H1 (cell line): ENCODE measurements around the gene ABITRAM. TPM values are rescaled to one million over a fixed set of nuclear protein-coding genes. Genes with fewer than 3 reads are reported as not detected.

Source experiments
- CTCF ChIA-PET: fragments of 300-600 bp; sonication (Branson Sonifier 250); formaldehyde crosslinking; loops from one replicate; lab custom pipeline; 2021; ENCODE audit not compliant: partially characterized antibody; lab: Charles Lee
- POLR2A ChIA-PET: fragments of 300-600 bp; sonication (Branson Sonifier 250); formaldehyde crosslinking; loops from one replicate; lab custom pipeline; 2021; ENCODE audit warnings: inconsistent platforms; ENCODE audit not compliant: partially characterized antibody; lab: Charles Lee
- DNase-seq, 2 experiments: peaks; one replicate each; pipeline versions ENCODE4 v3.0.0 to v3.0.0-alpha.2; 2010 to 2022; ENCODE audit warnings: low spot score in 2 of 2, low read depth in 1 of 2, mixed read lengths in 1 of 2
- FAIRE-seq: peaks from 2 replicates; lab custom pipeline; 2011; peaks lifted over from hg19 to GRCh38; lab: Jason Lieb, UNC
- H2AFZ ChIP-seq: 2 replicates; pipeline ENCODE4 v1.8.1; 2012; ENCODE audit warnings: low read length, inconsistent platforms
- H2AK5ac ChIP-seq: 2 replicates; pipeline ENCODE4 v1.6.1; 2013; ENCODE audit warnings: low read depth, low read length
- H2BK120ac ChIP-seq: replicated peaks from 2 replicates; pipeline ENCODE3; 2013; ENCODE audit warnings: low read depth, low read length, inconsistent platforms
- H2BK12ac ChIP-seq: 2 replicates; pipeline ENCODE4 v1.6.1; 2013; ENCODE audit warnings: low read depth, low read length
- H2BK15ac ChIP-seq: 2 replicates; pipeline ENCODE4 v1.6.1; 2013; ENCODE audit warnings: low read length
- H2BK20ac ChIP-seq: 2 replicates; pipeline ENCODE4 v1.6.1; 2013; ENCODE audit warnings: low read length
- H2BK5ac ChIP-seq: 2 replicates; pipeline ENCODE4 v1.6.1; 2013; ENCODE audit warnings: low read depth, low read length
- H3K14ac ChIP-seq: 2 replicates; pipeline ENCODE4 v1.6.1; 2013; ENCODE audit warnings: inconsistent platforms; ENCODE audit not compliant: insufficient read length
- H3K18ac ChIP-seq: 2 replicates; pipeline ENCODE4 v1.6.1; 2013; ENCODE audit warnings: low read length; ENCODE audit errors: extremely low read depth
- H3K23ac ChIP-seq: 2 replicates; pipeline ENCODE4 v1.6.1; 2013; ENCODE audit warnings: inconsistent platforms; ENCODE audit not compliant: insufficient read length
- H3K23me2 ChIP-seq: 2 replicates; pipeline ENCODE4 v1.6.1; 2013; ENCODE audit warnings: low read depth, low read length
- H3K27ac ChIP-seq: 2 replicates; pipeline ENCODE4 v1.6.1; 2011; ENCODE audit warnings: low read depth, low read length, inconsistent platforms
- H3K27me3 ChIP-seq, 4 experiments: replicated peaks in 1 of 4; 1 replicate in 1 of 4; 2 replicates in 3 of 4; pipeline versions ENCODE4 v1.6.1 to v1.8.1; 2011 to 2013; ENCODE audit warnings: low read length in 3 of 4, mild to moderate bottlenecking in 3 of 4, inconsistent platforms in 2 of 4, mixed read lengths in 2 of 4, moderate library complexity in 1 of 4; ENCODE audit not compliant: control insufficient read depth in 3 of 4, insufficient read depth in 3 of 4; ENCODE audit errors: extremely low read depth in 1 of 4
- H3K36me3 ChIP-seq, 4 experiments: 2 replicates each; pipeline versions ENCODE4 v1.6.1 to v1.8.1; 2011 to 2013; ENCODE audit warnings: mild to moderate bottlenecking in 4 of 4, low read length in 3 of 4, moderate library complexity in 2 of 4, control low read depth in 1 of 4, inconsistent platforms in 1 of 4; ENCODE audit not compliant: insufficient read depth in 4 of 4, control insufficient read depth in 2 of 4
- H3K4ac ChIP-seq: replicated peaks from 2 replicates; pipeline ENCODE3; 2013; ENCODE audit warnings: low read length, low read depth, mixed read lengths, inconsistent platforms; ENCODE audit not compliant: insufficient read length
- H3K4me1 ChIP-seq, 4 experiments: replicated peaks in 1 of 4; 1 replicate in 1 of 4; 2 replicates in 3 of 4; pipeline versions ENCODE4 v1.6.1 to v1.8.1; 2011 to 2013; ENCODE audit warnings: low read length in 3 of 4, inconsistent platforms in 2 of 4, mixed read lengths in 1 of 4; ENCODE audit not compliant: insufficient read depth in 4 of 4, control insufficient read depth in 3 of 4
- H3K4me2 ChIP-seq, 2 experiments: 2 replicates each; pipeline versions ENCODE4 v1.6.1 to v1.8.1; 2011 to 2013; ENCODE audit warnings: low read depth in 2 of 2, low read length in 2 of 2, control low read depth in 1 of 2, inconsistent platforms in 1 of 2, mild to moderate bottlenecking in 1 of 2; ENCODE audit not compliant: insufficient read depth in 1 of 2
- H3K4me3 ChIP-seq, 4 experiments: fragments of 200-600, 300-600 bp in 1 of 4; sonication (generic), shearing (Covaris generic), sonication (Bioruptor Twin) in 1 of 4; 2 replicates each; pipeline versions ENCODE4 v1.5.1 to v1.8.1; 2011 to 2016; ENCODE audit warnings: low read length in 4 of 4, low read depth in 3 of 4, control low read depth in 2 of 4, inconsistent platforms in 2 of 4, mild to moderate bottlenecking in 2 of 4, mixed read lengths in 1 of 4, moderate library complexity in 1 of 4; ENCODE audit not compliant: insufficient read depth in 2 of 4; ENCODE audit errors: extremely low read depth in 1 of 4
- H3K56ac ChIP-seq: replicated peaks from 2 replicates; pipeline ENCODE3; 2013; ENCODE audit warnings: low read depth, mild to moderate bottlenecking, mixed read lengths, low read length, inconsistent platforms; ENCODE audit not compliant: insufficient read length
- H3K79me1 ChIP-seq: 2 replicates; pipeline ENCODE4 v1.6.1; 2013; ENCODE audit warnings: low read depth, low read length, control low read depth
- H3K79me2 ChIP-seq, 2 experiments: 2 replicates each; pipeline versions ENCODE4 v1.6.1 to v1.8.1; 2012 to 2013; ENCODE audit warnings: low read length in 2 of 2, mild to moderate bottlenecking in 2 of 2, inconsistent platforms in 1 of 2; ENCODE audit not compliant: insufficient read depth in 2 of 2, control insufficient read depth in 1 of 2
- H3K9ac ChIP-seq, 4 experiments: replicated peaks in 1 of 4; 1 replicate in 1 of 4; 2 replicates in 3 of 4; pipeline versions ENCODE4 v1.6.1 to v1.8.1; 2011 to 2013; ENCODE audit warnings: low read depth in 3 of 4, low read length in 3 of 4, control low read depth in 2 of 4, mild to moderate bottlenecking in 2 of 4, moderate library complexity in 2 of 4, inconsistent platforms in 1 of 4; ENCODE audit errors: extremely low read depth in 1 of 4
- H3K9me3 ChIP-seq, 2 experiments: 2 replicates each; pipeline versions ENCODE4 v1.6.1 to v1.8.1; 2012 to 2013; ENCODE audit warnings: mild to moderate bottlenecking in 2 of 2, moderate library complexity in 2 of 2, control low read depth in 1 of 2, inconsistent platforms in 1 of 2, low read depth in 1 of 2, low read length in 1 of 2, mixed read lengths in 1 of 2; ENCODE audit not compliant: insufficient read depth in 2 of 2
- H4K20me1 ChIP-seq, 2 experiments: replicated peaks in 1 of 2; 2 replicates each; pipeline versions ENCODE3 to v1.8.1; 2011 to 2013; ENCODE audit warnings: inconsistent platforms in 2 of 2, low read length in 2 of 2, mild to moderate bottlenecking in 1 of 2; ENCODE audit not compliant: insufficient read depth in 2 of 2, control insufficient read depth in 1 of 2
- H4K5ac ChIP-seq: 2 replicates; pipeline ENCODE4 v1.6.1; 2013; ENCODE audit warnings: low read length, low read depth, mixed read lengths, inconsistent platforms; ENCODE audit not compliant: insufficient read length
- H4K8ac ChIP-seq: 2 replicates; pipeline ENCODE4 v1.8.0; 2013; ENCODE audit warnings: mild to moderate bottlenecking, moderate library complexity, low read length, inconsistent platforms; ENCODE audit not compliant: insufficient read depth; ENCODE audit errors: extremely low read depth
- H4K91ac ChIP-seq: replicated peaks from 2 replicates; pipeline ENCODE3; 2013; ENCODE audit warnings: low read length, mixed read lengths, inconsistent platforms; ENCODE audit not compliant: insufficient read length
- CREB1 ChIP-seq: IDR thresholded peaks from 2 replicates; pipeline ENCODE4 v1.6.1; 2012; ENCODE audit warnings: inconsistent platforms
- KDM4A ChIP-seq: IDR thresholded peaks from one replicate; pipeline ENCODE4 v1.7.1; 2012; ENCODE audit warnings: low read depth, mild to moderate bottlenecking, moderate library complexity, low read length, inconsistent platforms; ENCODE audit not compliant: severe bottlenecking
- POLR2A ChIP-seq, 2 experiments: IDR thresholded peaks; 1 replicate in 1 of 2; 2 replicates in 1 of 2; pipeline ENCODE4 v1.6.1; 2011; ENCODE audit warnings: low read depth in 2 of 2, low read length in 2 of 2, mild to moderate bottlenecking in 2 of 2; ENCODE audit errors: control extremely low read depth in 1 of 2
- SP2 ChIP-seq: IDR thresholded peaks from 2 replicates; pipeline ENCODE4 v1.6.1; 2012; ENCODE audit warnings: mild to moderate bottlenecking, low read length, inconsistent platforms
- TAF7 ChIP-seq: optimal IDR thresholded peaks from 2 replicates; pipeline ENCODE3; 2011; ENCODE audit warnings: low read depth, mild to moderate bottlenecking, inconsistent platforms, low read length, moderate library complexity, borderline replicate concordance
- TCF12 ChIP-seq: IDR thresholded peaks from 2 replicates; pipeline ENCODE4 v1.6.1; 2011; ENCODE audit warnings: low read depth, mild to moderate bottlenecking, low read length
- WGBS, 2 experiments: shearing (Covaris generic) in 1 of 2; methylation state at CpG; one replicate each; pipeline versions ENCODE4 v1.1.6 to v1.1.7; 2013 to 2015; ENCODE audit warnings: low lambda C conversion rate in 2 of 2, mixed read lengths in 2 of 2, inconsistent platforms in 1 of 2, low coverage in 1 of 2, missing lambda C conversion rate in 1 of 2; ENCODE audit not compliant: insufficient replicate concordance in 2 of 2, insufficient coverage in 1 of 2, insufficient read length in 1 of 2; ENCODE audit errors: extremely low coverage in 1 of 2, missing lambda C conversion rate in 1 of 2; 5-methylcytosine and 5-hydroxymethylcytosine counted together
- polyA plus RNA-seq, 7 experiments: library from polyadenylated mRNA; depleted of rRNA in 3 of 7; stranded (reverse) in 5 of 7; unstranded in 2 of 7; fragments of >200 nt in 5 of 7; fragments of 200-250 nt in 2 of 7; gene quantifications; 1 replicate in 5 of 7; 2 replicates in 1 of 7; 4 replicates in 1 of 7; pipeline versions ENCODE4 v1.2.1 to v1.2.3, GENCODE V29; 2011 to 2013; ENCODE audit warnings: missing spikeins in 2 of 7, mixed read lengths in 2 of 7
- total RNA-seq: library from RNA; stranded (reverse); fragmentation: NEBNext Ultra II Directional; extraction: Animal tissue kit (Norgen Biotek cat#: 25700); gene quantifications from 2 replicates; pipeline ENCODE4 v1.2.1, GENCODE V29; 2021

The ABITRAM gene
- total and polyA plus RNA-seq, 2 of the 8 experiments (the other 6 are each of a cell fraction or from before 2014, with no cell fraction given): 8.4 to 9.0 TPM

DNA sequence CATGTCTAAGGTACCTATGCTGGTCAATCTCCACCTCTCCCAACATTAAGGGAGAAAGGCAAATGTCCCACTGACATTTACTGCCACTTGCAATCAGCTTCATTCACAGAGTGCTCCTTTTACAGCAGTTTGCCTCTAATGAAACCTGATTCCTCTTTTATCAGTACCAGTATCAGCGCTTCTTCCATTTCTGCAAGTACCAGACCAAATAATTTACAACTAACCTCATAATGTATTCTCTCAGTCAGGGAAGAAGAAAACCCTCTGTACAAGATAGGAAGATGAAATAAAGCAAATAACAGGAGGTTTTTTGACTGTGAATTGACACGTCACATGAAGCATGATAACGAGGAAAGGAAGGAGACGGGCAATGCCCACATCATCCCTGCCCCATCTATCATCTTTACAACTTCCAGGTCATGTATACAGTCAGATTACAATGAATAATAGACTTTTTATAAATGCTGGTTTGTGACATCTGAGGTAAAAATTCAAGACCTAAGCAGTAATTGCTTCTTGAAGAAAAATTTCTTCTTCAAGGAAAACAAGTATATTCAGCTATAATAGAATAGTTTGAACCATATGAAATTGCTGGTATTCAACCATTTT lies 21.9 kb downstream of the ABITRAM start:
- Histone ChIP-seq H3K4me3 (no peak overlapping the region), H2AK5ac (no peak overlapping the region), H2BK120ac (no peak overlapping the region), H3K27me3 (no peaks in the 10 kb centered on the region), H3K4ac (no peak overlapping the region), H4K5ac (no peak overlapping the region), H4K20me1 (no peaks in the 10 kb centered on the region), H3K23me2 (no peaks in the 10 kb centered on the region), H3K79me1 (no peaks in the 10 kb centered on the region), H3K18ac (no peak overlapping the region), H4K91ac (no peak overlapping the region), H4K8ac (no peak overlapping the region), H3K9ac (no peak overlapping the region), H3K4me1 (no peaks in the 10 kb centered on the region), H2AFZ (no peak overlapping the region), H3K79me2 (no peaks in the 10 kb centered on the region), H3K56ac (no peak overlapping the region), H2BK5ac (no peak overlapping the region), H2BK20ac (no peak overlapping the region), H3K9me3 (no peaks in the 10 kb centered on the region), H3K23ac (no peak overlapping the region), H2BK12ac (no peak overlapping the region), H3K4me2 (no peak overlapping the region), H3K36me3 (peaks cover 0 to 4% (median 0%) of the 10 kb centered on the region in 4 experiments; a peak in 3 of 8 replicates), H3K27ac (no peak overlapping the region), H2BK15ac (no peak overlapping the region), H3K14ac (no peak overlapping the region)
- WGBS, 2 experiments: 85% methylated on average over 4 of the region's 4 CpGs; no CpG with 5 or more reads in 1 of the 2 experiments
- no peak for DNase-seq
- CTCF ChIA-PET: interaction anchor here (0.8 kb wide), 1 partner anchor 9 kb away, joined by 3 read pairs; no protein-coding TSS in a partner anchor
- POLR2A ChIA-PET: no interaction called here
- FAIRE-seq: no peak
- TF ChIP-seq KDM4A: no peak
- TF ChIP-seq TAF7: no peak
- no peak for TF ChIP-seq SP2
- TF ChIP-seq POLR2A (IDR thresholded peaks at IDR 0.05; ENCODE audit: control extremely low read depth in 1 of 2, low read depth in 2 of 2, low read length in 2 of 2): no peak
- TF ChIP-seq CREB1: no peak
- no peak for TF ChIP-seq TCF12
